ENCODE data around the gene TTC28. TPM values are rescaled to one million over a fixed set of nuclear protein-coding genes. Genes with fewer than 3 reads are reported as not detected.

TTC28 gene
- total RNA-seq, 6 experiments from 2014 or later: 10.8 to 18.9 (median 13.6) TPM

DNA sequence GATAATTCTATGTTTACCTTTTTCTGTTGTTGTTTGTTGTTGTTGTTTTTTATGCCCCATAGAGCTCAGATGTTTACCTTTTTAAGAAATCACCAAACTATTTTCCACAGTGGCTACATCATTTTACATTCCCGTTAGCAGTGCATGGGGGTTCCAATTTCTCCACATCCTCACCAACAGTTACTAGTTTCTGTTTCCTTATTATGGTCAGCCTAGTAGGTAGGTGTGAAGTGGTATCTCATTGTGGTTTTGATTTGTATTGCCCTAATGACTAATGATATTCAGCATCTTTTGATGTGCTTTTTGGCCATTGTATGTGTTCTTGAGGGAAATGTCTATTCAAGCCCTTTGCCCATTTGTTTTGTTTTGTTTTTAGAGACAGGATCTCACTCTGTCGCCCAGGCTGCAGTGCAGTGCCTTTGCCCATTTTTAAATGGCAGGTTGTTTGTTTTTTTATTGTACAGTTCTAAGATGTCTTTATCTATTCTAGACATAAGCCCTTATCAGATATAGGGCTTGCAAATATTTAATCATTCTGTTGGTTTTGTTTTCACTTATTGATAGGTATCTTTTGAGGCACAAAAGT, 34.5 kb upstream of the TTC28 start:
- Mint-ChIP-seq H3K36me3 (ENCODE audit: low read depth) (peaks cover 10% of the 10 kb centered on the region), H3K27me3 (ENCODE audit: insufficient read depth) (no peaks in the 10 kb centered on the region; the same call in 1 of the 2 replicates), H3K27ac (peak overlapping the region; percentile 35; the same call in 1 of the 2 replicates), H3K4me1 (ENCODE audit: low read depth) (peaks cover 61% of the 10 kb centered on the region), H3K4me3 (no peak overlapping the region), H3K9me3 (no peaks in the 10 kb centered on the region)
- DNase-seq: no peak
- TF ChIP-seq CTCF (IDR thresholded peaks at IDR 0.05): no peak

- peak; percentile 58 for TF ChIP-seq CTCF (IDR thresholded peaks at IDR 0.05)
- Mint-ChIP-seq H3K27ac (peak overlapping the region; percentile 94), H3K4me3 (peak overlapping the region; percentile 85), H3K27me3 (ENCODE audit: insufficient read depth) (no peaks in the 10 kb centered on the region; the same call in none of the 2 replicates), H3K9me3 (no peaks in the 10 kb centered on the region), H3K36me3 (ENCODE audit: low read depth) (peaks cover 16% of the 10 kb centered on the region), H3K4me1 (ENCODE audit: low read depth) (peaks cover 65% of the 10 kb centered on the region)
- DNase-seq: peak; percentile 95
Observed at GRCh38 chr22:28711820-28712777, 32.5 kb upstream of the TTC28 start.

- Mint-ChIP-seq H3K27ac (peak overlapping the region; percentile 94), H3K27me3 (ENCODE audit: insufficient read depth) (no peaks in the 10 kb centered on the region; the same call in none of the 2 replicates), H3K9me3 (no peaks in the 10 kb centered on the region), H3K36me3 (ENCODE audit: low read depth) (peaks cover 19% of the 10 kb centered on the region), H3K4me3 (peak overlapping the region; percentile 85), H3K4me1 (ENCODE audit: low read depth) (peaks cover 62% of the 10 kb centered on the region)
- DNase-seq: no peak
- no peak for TF ChIP-seq CTCF (IDR thresholded peaks at IDR 0.05)
Observed at GRCh38 chr22:28711341-28711740, 31.7 kb upstream of the TTC28 start.

- no peak for TF ChIP-seq CTCF (IDR thresholded peaks at IDR 0.05)
- Mint-ChIP-seq H3K4me1 (ENCODE audit: low read depth) (peaks cover 58% of the 10 kb centered on the region), H3K27ac (peak overlapping the region; percentile 94), H3K9me3 (no peaks in the 10 kb centered on the region), H3K4me3 (peak overlapping the region; percentile 85), H3K36me3 (ENCODE audit: low read depth) (peaks cover 19% of the 10 kb centered on the region), H3K27me3 (ENCODE audit: insufficient read depth) (no peaks in the 10 kb centered on the region; the same call in none of the 2 replicates)
- peak; percentile 69 for DNase-seq
Observed at GRCh38 chr22:28710576-28711191, 31.0 kb upstream of the TTC28 start.

GRCh38 chr22:28710107-28710506, 30.5 kb upstream of the TTC28 start:
- Mint-ChIP-seq H3K9me3 (no peaks in the 10 kb centered on the region), H3K36me3 (ENCODE audit: low read depth) (peaks cover 19% of the 10 kb centered on the region), H3K27ac (peak overlapping the region; percentile 94), H3K4me1 (ENCODE audit: low read depth) (peaks cover 53% of the 10 kb centered on the region), H3K27me3 (ENCODE audit: insufficient read depth) (no peaks in the 10 kb centered on the region; the same call in none of the 2 replicates), H3K4me3 (peak overlapping the region; percentile 85)
- no peak for TF ChIP-seq CTCF (IDR thresholded peaks at IDR 0.05)
- DNase-seq: peak; percentile 10
